Stimulated activated CD4-positive, alpha-beta T cell treated with anti-CD3 and anti-CD28 coated beads, TNF-alpha, amount 100 ng/mL, for 48 hours (primary cell): ENCODE results near the gene SCLY.
"Not testable (repeated sequence)": the region's sequence is repeated elsewhere in the genome, so short reads cannot be mapped to it uniquely, and the experiment has no call there.

Experiments
- DNase-seq, 3 donors: peaks; one replicate each; pipeline ENCODE4 v3.0.0-alpha.2; 2020; ENCODE audit warnings: low read depth in 3 of 3

The SCLY gene

DNA sequence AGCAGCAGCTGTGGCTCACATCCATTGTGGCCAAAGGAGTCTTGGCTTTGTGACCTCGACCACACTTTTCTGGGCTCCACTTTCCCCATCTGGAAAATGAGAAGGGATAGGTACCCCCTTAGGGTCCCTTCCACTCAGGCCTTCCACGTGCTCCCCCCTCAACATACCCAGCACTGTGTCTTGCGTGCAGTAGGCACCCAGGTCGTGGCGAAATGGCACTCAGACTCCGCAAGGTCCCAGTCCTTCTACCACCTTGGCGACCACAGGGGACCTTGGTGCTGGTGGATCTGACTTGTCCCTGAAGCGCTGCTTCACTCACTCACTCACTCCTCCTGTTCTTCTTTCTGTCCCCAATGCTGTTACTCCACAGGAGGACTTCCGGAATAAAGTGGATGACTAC, 19.9 kb upstream of the SCLY start:
- no peak for DNase-seq

DNA sequence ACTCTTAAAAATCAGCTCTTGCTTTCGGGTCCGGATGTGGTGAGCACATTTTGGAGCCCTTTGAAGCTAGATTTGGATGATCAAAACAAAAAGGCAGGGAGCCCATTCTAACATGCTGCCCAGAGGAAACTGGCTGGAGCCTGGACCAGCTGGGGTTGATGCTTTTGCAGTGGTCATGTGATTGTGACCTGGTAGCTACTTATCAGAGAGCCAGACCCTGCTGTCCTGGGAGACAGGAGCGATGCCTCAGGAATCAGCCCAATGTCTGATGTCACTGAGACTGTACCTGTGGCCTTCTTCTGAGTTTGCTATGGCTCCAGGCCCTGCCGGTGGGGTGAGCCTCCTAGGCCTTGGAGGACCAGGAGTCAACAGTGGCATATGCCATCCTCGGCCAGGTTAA, 18.7 kb upstream of the SCLY start:
- no peak for DNase-seq

DNA sequence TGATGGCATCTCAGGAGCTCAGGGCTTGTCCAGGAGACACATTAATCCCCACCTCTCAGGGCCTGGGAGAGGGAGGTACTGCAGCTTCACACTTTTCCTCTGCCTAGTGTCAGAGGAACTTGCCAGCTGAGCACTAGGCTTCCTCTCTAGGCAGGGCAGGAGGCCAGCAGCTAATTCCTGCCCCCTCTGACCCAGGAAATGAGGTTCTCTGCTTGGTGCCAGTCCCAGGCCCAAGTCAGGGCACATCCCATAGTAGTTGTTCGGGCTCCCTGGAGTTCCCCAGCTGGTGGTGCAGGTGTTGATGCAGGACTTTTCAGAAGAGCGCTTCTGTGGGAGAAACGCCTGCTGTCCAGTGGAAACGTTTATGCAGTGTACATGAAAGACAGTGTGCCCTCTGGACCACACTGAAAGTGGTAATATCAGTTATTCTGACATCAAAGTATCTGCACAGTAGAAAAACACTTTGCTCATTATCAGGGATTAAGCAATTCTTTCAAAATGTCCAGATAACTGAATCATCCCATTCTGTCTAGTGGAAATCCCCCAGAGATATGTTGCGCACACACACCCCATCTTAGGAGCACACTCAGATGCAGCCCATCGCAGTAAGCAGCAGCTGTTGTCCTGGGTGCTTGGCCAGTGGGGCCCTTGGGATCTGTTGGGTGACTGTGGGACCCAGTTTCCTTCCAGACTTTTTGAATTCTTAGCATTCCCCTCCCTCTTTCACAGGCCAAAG, 17.8 kb upstream of the SCLY start:
- no peak for DNase-seq

DNA sequence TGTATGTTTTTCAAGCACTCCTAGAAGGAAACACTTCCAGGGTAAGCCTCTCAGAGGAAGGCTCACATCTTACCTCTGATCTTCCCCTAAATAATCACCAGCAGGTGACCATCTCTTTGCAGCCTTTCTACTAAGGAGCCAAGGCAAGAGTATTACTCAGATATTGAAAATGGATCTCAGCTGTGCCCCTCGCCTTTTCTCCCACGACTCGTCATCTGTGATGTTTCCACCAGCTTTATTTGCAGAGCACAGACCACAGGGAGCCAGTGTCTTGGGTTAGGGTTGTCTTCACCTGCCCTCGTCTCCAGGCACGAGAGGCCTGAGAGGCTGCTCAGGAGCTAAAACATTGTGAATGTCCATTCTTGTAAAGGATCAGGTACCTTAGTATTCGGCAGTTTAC, 16.9 kb upstream of the SCLY start:
- DNase-seq = no peak

DNA sequence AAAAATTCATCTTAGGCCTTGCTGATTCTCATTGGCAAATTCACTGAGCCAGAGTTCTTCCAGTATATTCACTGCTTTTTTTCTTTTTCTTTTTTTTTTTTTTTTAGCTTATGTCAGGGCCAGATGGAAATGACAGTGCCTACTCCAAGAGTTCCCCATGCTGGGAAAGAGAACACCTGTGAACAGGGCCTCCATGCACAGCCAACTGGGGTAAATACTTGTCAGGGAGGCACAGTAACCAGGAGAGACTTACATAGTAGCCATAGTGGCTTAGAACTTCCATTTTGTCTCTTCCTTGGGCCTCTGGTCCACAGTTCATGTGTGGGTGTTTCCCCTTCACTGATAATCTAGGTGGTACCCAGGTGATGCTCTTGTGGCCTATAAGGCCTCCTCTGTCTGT, 15.2 kb upstream of the SCLY start:
- no peak for DNase-seq

DNA sequence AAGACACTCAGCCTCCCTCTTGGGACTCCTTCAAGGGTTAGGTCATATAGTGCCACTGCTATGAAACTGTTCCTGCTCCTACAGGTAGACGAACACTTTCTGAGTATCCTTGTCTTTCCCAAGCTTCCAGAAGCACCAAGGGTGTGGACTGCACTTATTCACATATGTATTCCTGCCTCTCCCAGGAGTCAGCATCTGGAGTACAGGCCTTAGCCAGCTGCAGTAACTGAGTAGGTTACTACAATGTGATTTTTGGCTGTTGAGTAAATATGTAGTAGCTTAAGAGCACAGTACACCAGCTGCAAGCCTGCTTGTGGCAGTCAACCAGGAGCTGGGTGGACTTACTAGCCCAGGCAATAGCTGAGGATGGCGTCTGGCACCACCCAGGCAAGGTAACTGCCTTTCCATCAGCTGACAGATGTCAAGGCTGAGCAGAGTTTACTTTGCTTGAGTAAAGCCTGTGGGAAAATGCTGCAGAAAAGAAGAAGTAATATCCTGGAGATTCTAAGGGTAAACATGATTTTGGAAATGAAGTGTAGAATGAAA, 14.0 kb upstream of the SCLY start:
- DNase-seq = no peak

DNA sequence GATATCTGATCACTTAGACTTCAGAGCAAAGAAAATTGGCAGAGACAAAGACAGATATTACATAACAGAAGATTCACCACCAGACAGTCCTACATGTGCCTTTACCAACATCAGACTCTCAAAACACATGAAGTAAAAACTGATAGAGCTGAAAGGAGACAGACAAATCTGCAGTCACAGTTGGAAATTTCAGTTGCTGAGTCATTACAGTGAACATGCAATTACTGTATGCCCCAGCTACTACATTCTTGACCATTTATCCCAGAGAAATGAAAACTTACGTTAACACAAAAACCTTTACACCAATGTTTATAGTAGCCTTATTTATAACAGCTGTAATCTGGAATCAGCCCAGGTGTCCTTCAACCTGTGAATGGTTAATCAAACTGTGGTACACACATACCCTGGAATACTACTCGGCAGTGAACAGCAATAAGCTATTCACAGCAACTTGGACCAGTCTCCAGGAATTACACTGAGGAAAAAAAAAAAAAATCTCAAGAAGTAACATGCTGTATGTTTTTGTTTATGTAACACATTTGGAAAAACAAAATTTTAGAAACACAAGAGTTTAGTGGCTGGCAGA, 7.5 kb upstream of the SCLY start:
- no peak for DNase-seq

DNA sequence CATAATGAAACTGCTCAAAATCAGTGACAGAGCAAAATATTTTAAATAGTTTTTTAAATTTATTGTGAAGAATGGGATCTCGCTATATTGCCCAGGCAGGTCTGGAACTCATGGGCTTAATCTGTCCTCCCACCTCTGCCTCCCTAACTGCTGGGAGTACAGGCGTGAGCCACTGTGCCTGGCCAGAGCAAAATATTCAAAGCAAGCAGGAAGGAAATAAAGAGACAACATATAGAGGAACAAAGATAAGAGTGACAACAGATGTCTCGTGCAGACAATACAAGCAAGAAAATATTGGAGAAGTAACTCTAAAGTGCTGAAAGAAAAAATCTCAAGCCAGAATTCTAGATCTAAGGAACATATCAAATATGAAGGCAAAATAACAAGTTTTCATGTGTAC, 5.0 kb upstream of the SCLY start:
- DNase-seq = no peak

DNA sequence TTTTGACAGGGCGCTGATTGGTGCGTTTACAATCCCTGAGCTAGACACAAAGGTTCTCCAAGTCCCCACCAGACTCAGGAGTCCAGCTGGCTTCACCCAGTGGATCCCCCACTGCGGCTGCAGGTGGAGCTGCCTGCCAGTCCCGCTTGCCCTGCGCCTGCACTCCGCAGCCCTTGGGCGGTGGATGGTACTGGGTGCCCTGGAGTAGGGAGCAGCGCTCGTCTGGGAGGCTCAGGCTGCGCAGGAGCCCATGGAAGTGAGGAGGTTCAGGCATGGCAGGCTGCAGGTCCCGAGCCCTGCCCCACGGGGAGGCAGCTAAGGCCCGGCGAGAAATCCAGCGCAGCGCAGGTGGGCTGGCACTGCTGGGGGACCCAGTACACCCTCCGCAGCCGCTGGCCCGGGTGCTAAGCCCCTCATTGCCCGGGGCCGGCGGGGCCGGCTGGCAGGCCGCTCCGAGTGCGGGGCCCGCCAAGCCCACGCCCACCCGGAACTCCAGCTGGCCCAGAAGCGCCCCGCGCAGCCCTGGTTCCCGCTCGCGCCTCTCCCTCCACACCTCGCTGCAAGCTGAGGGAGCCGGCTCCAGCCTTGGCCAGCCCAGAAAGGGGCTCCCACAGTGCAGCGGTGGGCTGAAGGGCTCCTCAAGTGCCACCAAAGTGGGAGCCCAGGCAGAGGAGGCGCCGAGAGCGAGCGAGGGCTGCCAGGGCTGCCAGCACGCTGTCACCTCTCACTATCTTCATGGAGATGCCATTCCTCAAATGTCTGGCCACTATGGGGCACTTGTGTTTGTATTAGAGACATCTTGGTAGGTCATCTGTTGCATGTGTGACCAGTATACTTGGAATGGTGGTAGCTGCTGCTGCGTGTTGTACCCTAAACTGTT, 2.9 kb upstream of the SCLY start:
- DNase-seq = not testable (repeated sequence)

DNA sequence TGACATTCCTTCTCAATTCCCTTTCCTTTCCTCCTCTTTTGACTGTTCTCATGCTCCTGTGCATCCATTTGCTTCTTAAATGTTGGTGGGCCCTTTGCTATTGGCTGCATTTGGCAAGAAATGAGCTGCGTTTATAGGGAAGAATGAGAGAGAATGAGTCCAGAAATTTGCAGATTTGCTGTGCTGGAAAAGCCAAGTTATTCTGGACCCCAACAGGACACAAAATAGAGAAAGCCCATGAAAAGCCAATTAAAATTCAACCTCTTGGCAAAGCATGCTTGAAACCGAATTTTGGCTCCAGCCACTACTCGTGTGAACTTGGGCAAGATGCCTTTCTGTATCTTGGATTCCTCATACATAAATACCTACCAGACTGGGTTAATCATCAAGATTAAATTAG, 1.3 kb upstream of the SCLY start:
- no peak for DNase-seq

DNA sequence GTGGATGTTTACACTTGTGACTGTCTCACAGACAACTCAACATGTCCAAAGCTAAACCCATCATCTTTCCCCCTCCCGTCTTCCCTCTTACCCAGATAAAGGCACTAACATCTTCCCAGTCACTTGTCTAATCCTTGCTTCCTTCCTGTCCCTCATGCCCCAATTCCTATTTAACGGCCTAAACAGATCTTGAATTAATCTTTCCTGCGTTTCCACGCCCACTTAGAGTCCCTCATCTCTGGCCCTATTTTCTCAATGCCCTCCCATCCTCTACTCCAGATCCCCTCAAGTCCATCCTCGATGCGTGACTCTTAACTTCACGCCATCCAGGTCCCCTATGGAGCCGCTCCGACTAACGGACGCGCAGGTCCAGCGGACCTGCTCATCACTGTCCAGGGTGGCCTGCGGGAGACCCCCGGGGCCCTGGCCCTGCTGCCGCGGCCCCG, 682 bp upstream of the SCLY start:
- DNase-seq = no peak

DNA sequence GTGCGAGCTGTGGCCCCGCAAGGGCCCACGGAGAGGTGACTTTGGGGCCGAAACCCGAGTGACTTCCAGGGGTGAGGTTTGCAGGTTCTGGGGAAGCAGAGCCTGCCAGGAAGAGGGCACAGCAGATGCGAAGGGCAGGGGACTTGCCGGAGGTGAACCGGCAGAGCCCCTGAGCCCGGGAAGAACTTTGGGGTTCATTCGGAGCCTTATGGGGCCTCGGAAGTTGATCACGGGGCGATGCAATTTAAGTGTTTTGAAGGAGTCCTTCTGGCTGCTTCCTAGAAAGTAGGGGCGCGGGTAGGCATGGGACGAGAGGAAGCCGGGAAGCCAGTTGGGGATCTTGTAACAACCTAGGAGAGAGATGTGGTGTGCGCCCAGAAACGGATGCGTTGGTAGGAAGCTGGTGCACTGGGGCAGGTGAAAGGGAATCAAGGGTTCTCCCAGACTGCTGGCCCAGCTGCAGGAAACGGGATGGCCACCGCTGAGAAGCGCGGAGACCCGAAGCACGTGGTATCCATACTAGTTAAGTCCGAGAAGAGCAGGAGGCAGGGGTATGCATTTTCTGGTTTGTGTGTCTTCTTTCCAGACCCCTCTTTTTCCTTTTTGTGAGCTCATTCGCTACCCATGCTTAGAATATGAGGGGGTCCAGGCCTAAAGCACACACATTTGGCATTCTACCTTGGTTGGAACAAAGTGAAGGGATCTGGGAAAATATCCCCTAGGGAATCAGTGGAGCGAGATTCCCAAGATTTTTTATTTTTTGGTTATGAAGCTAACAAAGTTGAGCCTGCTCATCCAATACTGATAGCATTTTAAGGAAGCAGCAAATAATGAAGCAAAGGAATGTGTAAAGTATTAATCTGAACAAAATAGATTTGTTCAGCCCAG, 758 bp downstream of the SCLY start:
- DNase-seq = peak in 2 of 3 donors; percentile 17 to 21

DNA sequence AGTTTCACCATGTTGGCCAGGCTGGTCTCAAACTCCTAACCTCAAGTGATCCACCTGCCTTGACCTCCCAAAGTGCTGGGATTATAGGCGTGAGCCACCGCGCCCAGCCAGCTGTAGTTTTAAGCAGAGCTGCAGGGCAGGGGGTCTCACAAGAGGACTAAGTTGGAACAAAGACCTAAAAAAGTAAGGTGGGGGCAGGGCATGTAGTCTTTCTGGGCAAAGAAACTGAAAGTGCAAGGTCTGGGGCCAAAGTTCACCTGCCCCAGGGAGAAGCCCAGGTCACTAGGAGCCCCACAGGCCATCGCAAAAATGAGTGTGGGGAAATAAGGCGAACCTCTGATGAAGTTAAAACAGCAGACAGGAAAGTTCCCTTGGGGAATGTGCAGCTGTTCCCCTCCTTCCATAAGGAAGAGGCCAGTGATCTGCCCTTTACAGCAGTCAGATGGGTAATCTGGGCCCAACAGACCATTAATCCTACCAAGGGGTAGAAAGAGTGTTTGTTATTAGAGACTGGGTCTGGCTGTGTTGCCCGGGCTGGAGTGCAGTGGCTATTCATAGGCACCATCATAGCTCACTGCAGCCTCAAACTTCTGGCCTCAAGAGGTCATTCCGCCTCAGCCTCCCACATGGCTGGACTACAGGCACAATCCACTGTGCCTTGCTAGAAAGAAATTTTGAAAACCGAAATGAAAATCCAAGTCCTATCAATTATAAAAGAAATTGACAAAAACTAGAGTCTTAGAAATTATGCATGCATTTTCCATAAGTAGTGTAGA, 2.8 kb downstream of the SCLY start:
- no peak for DNase-seq

DNA sequence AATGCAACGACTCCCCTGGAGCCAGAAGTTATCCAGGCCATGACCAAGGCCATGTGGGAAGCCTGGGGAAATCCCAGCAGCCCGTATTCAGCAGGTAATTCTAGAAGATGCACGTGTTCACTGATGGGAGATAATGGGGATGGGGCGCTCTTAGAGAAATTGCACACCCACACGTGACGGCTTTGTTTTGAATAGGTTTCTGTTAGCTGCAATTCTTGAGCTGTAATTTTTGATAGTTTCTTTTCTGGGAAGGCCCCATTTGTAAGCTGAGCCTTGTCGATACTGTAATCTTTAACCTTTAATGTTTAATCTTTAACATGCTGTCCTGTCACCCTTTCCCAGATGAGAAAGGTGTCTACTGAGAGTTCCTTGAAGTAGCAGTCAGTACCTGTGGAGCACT, 3.6 kb downstream of the SCLY start:
- DNase-seq = no peak

DNA sequence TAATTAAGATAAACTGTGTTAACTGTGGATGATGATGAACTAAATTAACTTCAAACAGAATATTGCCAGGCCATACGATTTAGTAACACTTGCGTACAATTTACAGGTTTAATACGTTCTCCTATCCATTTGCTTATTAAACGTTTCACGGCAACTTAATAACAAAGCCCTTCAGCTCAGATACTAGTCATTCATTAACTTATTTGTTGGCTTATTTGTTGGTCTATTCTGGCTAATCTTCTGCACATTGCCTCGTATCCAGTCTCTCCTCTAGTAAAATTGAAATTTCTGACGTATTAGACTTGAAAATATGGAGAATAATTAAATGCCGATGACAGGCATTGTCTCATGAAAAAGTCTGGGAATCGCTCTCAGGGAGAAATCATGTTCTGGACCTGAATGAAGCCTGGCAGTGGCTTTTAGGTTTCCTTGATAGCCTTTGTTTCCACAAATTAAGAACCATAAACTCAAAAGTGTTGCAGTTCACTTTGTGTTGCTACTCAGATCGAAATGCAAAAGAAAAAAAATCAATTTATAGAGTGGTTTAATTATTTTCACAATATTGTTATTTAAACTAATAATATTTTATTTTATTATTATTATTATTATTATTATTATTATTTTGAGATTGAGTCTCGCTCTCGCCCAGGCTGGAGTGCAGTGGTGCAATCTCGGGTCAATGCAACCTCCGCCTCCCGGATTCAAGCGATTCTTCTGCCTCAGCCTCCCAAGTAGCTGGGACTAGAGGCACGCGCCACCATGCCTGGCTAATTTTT, 4.5 kb downstream of the SCLY start:
- no peak for DNase-seq

DNA sequence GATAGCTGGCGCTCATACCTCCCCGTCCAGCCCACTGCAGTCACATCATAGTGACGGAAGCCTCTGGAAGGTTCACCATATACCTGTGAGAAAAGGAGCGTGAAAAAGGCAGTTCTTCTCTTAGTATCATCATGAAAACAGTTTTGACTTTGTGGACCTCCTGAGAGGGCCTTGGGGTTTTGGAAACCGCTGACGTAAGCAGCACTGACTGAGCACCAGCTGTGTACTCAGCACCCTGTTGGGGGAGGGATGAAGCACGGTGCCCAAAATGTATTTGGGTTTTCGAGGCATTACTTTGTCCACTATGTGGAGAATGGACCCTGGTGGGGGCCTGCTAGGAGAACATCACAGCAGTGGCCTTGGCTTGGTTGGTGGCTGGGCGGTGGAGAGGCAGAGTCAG, 5.4 kb downstream of the SCLY start:
- DNase-seq = no peak

DNA sequence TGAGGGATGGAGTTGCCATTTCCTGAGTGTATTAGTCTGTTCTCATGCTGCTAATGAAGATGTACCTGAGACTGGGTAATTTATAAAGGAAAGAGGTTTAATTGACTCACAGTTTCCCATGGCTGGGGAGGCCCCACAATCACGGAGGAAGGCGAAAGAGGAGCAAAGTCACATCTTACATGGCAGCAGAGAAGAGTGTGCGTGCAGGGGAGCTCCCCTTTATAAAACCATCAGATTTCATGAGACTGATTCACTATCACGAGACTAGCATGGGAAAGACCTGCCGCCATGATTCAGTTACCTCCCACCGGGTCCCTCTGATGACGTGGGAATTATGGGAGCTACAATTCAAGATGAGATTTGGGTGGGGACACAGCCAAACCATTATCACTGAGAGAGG, 5.9 kb downstream of the SCLY start:
- DNase-seq = peak in 2 of 3 donors; percentile 23 to 47

DNA sequence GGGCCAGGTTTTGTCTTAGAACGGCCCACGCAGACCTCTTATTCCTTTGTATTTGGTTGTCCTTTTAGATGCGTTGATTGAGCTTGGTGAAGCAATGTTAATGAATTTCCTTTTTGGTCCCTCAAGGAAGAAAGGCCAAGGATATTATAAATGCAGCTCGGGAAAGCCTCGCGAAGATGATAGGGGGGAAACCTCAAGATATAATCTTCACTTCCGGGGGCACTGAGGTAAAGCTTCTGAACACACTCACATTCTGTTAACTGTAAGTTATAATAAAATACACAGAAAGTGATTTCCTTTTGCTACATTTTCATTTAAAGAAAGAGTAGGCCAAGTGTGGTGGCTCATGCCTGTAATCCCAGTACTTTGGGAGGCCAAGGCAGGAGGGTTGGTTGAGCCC, 7.1 kb downstream of the SCLY start:
- no peak for DNase-seq

DNA sequence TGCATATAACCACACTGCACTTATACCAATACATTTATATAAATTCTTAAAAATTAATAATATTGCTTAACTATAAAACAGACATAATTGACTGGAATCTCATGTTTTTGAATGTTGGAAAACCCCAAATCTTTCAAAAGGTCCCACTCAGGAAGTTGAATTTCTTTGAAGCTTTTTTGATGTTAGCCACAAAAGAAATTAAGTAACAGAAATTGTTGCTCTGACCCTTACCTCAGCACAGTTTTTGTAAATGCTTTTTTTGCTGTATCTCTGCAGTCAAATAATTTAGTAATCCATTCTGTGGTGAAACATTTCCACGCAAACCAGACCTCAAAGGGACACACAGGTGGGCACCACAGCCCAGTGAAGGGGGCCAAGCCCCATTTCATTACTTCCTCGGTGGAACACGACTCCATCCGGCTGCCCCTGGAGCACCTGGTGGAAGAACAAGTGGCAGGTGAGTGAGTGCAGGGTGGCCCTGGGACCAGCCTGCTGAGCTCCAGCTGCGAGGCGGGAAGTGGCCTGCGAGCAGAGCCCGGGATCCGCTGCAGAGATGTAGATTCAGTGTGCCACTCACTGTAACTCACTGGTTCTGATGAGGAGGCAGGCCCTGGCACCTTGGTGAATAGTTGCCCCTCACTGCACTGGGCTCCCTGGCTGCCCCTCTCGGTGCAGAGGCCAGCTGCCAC, 8.4 kb downstream of the SCLY start:
- DNase-seq = no peak
